Activated naive CD8-positive, alpha-beta T cell treated with anti-CD3 and anti-CD28 coated beads for 36 hours (primary cell): ENCODE data around the gene PDE8B. TPM values are rescaled to one million over a fixed set of nuclear protein-coding genes. Genes with fewer than 3 reads are reported as not detected.

Experiments used
- DNase-seq: peaks from one replicate; pipeline ENCODE4 v3.0.0; 2021
- H3K27ac Mint-ChIP-seq: one replicate; pipeline ENCODE4 v1.8.0; 2022; ENCODE audit warnings: mild to moderate bottlenecking, moderate library complexity, mixed read lengths
- H3K27me3 Mint-ChIP-seq: one replicate; pipeline ENCODE4 v1.8.0; 2022; ENCODE audit warnings: mild to moderate bottlenecking, mixed read lengths
- H3K36me3 Mint-ChIP-seq: one replicate; pipeline ENCODE4 v1.8.0; 2021; ENCODE audit warnings: mild to moderate bottlenecking, mixed read lengths
- H3K4me1 Mint-ChIP-seq: one replicate; pipeline ENCODE4 v1.8.0; 2021; ENCODE audit warnings: mixed read lengths
- H3K4me3 Mint-ChIP-seq: one replicate; pipeline ENCODE4 v1.8.0; 2022; ENCODE audit warnings: mild to moderate bottlenecking, moderate library complexity, mixed read lengths
- H3K9me3 Mint-ChIP-seq: one replicate; pipeline ENCODE4 v1.8.0; 2022; ENCODE audit warnings: mixed read lengths
- total RNA-seq, 2 experiments: library from RNA; stranded (reverse); gene quantifications; one replicate each; pipeline ENCODE4 v1.2.3, GENCODE V29; 2021

Gene PDE8B
- total RNA-seq, 2 experiments from 2014 or later: 0.16 TPM; not detected in 1

GRCh38 chr5:77305956-77306355, 95.5 kb downstream of the PDE8B start:
- H3K27ac Mint-ChIP-seq: no peak overlapping the region
- no peak overlapping the region for H3K4me3 Mint-ChIP-seq
- H3K27me3 Mint-ChIP-seq: peaks cover 8% of the 10 kb centered on the region
- H3K36me3 Mint-ChIP-seq: no peaks in the 10 kb centered on the region
- no peaks in the 10 kb centered on the region for H3K4me1 Mint-ChIP-seq
- no peak for DNase-seq
- H3K9me3 Mint-ChIP-seq: no peaks in the 10 kb centered on the region

- H3K9me3 Mint-ChIP-seq: no peaks in the 10 kb centered on the region
- peaks cover 8% of the 10 kb centered on the region for H3K27me3 Mint-ChIP-seq
- H3K27ac Mint-ChIP-seq: no peak overlapping the region
- no peaks in the 10 kb centered on the region for H3K4me1 Mint-ChIP-seq
- H3K36me3 Mint-ChIP-seq: no peaks in the 10 kb centered on the region
- DNase-seq: no peak
- no peak overlapping the region for H3K4me3 Mint-ChIP-seq
Measured at GRCh38 chr5:77306531-77306930, 96.1 kb downstream of the PDE8B start.

GRCh38 chr5:77308154-77308960, 97.9 kb downstream of the PDE8B start:
- Mint-ChIP-seq H3K27me3 (peaks cover 8% of the 10 kb centered on the region), H3K27ac (no peak overlapping the region), H3K4me3 (no peak overlapping the region), H3K36me3 (no peaks in the 10 kb centered on the region), H3K9me3 (no peaks in the 10 kb centered on the region), H3K4me1 (no peaks in the 10 kb centered on the region)
- DNase-seq: no peak

GRCh38 chr5:77309140-77309539, 98.7 kb downstream of the PDE8B start:
- H3K36me3 Mint-ChIP-seq: no peaks in the 10 kb centered on the region
- DNase-seq: no peak
- no peak overlapping the region for H3K4me3 Mint-ChIP-seq
- H3K4me1 Mint-ChIP-seq: no peaks in the 10 kb centered on the region
- peaks cover 5% of the 10 kb centered on the region for H3K9me3 Mint-ChIP-seq
- no peak overlapping the region for H3K27ac Mint-ChIP-seq
- H3K27me3 Mint-ChIP-seq: peaks cover 8% of the 10 kb centered on the region

GRCh38 chr5:77310494-77311213, 100.2 kb downstream of the PDE8B start:
- H3K4me1 Mint-ChIP-seq: no peaks in the 10 kb centered on the region
- H3K27ac Mint-ChIP-seq: no peak overlapping the region
- H3K27me3 Mint-ChIP-seq: peaks cover 8% of the 10 kb centered on the region
- DNase-seq: no peak
- peaks cover 6% of the 10 kb centered on the region for H3K9me3 Mint-ChIP-seq
- H3K36me3 Mint-ChIP-seq: no peaks in the 10 kb centered on the region
- H3K4me3 Mint-ChIP-seq: no peak overlapping the region

GRCh38 chr5:77311214-77311571, 100.7 kb downstream of the PDE8B start:
- peaks cover 8% of the 10 kb centered on the region for H3K27me3 Mint-ChIP-seq
- peaks cover 6% of the 10 kb centered on the region for H3K9me3 Mint-ChIP-seq
- no peak overlapping the region for H3K27ac Mint-ChIP-seq
- DNase-seq: no peak
- no peaks in the 10 kb centered on the region for H3K36me3 Mint-ChIP-seq
- H3K4me1 Mint-ChIP-seq: no peaks in the 10 kb centered on the region
- H3K4me3 Mint-ChIP-seq: no peak overlapping the region

- Mint-ChIP-seq H3K27ac (no peak overlapping the region), H3K36me3 (no peaks in the 10 kb centered on the region), H3K4me3 (no peak overlapping the region), H3K27me3 (no peaks in the 10 kb centered on the region), H3K9me3 (peaks cover 6% of the 10 kb centered on the region), H3K4me1 (no peaks in the 10 kb centered on the region)
- DNase-seq: no peak
Measured at GRCh38 chr5:77312413-77312812, 101.9 kb downstream of the PDE8B start.

GRCh38 chr5:77316871-77317661, 106.6 kb downstream of the PDE8B start:
- H3K36me3 Mint-ChIP-seq: no peaks in the 10 kb centered on the region
- DNase-seq: no peak
- peaks cover 7% of the 10 kb centered on the region for H3K27me3 Mint-ChIP-seq
- no peak overlapping the region for H3K27ac Mint-ChIP-seq
- no peak overlapping the region for H3K4me3 Mint-ChIP-seq
- no peaks in the 10 kb centered on the region for H3K4me1 Mint-ChIP-seq
- H3K9me3 Mint-ChIP-seq: peaks cover 6% of the 10 kb centered on the region

- H3K27ac Mint-ChIP-seq: no peak overlapping the region
- peaks cover 6% of the 10 kb centered on the region for H3K9me3 Mint-ChIP-seq
- H3K4me3 Mint-ChIP-seq: no peak overlapping the region
- no peak for DNase-seq
- H3K4me1 Mint-ChIP-seq: no peaks in the 10 kb centered on the region
- no peaks in the 10 kb centered on the region for H3K36me3 Mint-ChIP-seq
- peaks cover 12% of the 10 kb centered on the region for H3K27me3 Mint-ChIP-seq
Measured at GRCh38 chr5:77318060-77318459, 107.6 kb downstream of the PDE8B start.

GRCh38 chr5:77319117-77319804, 108.8 kb downstream of the PDE8B start:
- Mint-ChIP-seq H3K36me3 (no peaks in the 10 kb centered on the region), H3K4me1 (no peaks in the 10 kb centered on the region), H3K9me3 (peaks cover under 1% of the 10 kb centered on the region), H3K4me3 (no peak overlapping the region), H3K27me3 (peaks cover 12% of the 10 kb centered on the region), H3K27ac (no peak overlapping the region)
- no peak for DNase-seq

GRCh38 chr5:77321793-77322394, 111.4 kb downstream of the PDE8B start:
- Mint-ChIP-seq H3K4me1 (peaks cover 3% of the 10 kb centered on the region), H3K4me3 (no peak overlapping the region), H3K27ac (no peak overlapping the region), H3K36me3 (no peaks in the 10 kb centered on the region), H3K27me3 (peaks cover 12% of the 10 kb centered on the region), H3K9me3 (no peaks in the 10 kb centered on the region)
- no peak for DNase-seq

- DNase-seq: no peak
- peaks cover 3% of the 10 kb centered on the region for H3K4me1 Mint-ChIP-seq
- H3K4me3 Mint-ChIP-seq: no peak overlapping the region
- H3K27ac Mint-ChIP-seq: no peak overlapping the region
- H3K27me3 Mint-ChIP-seq: peaks cover 12% of the 10 kb centered on the region
- no peaks in the 10 kb centered on the region for H3K9me3 Mint-ChIP-seq
- no peaks in the 10 kb centered on the region for H3K36me3 Mint-ChIP-seq
Measured at GRCh38 chr5:77322406-77322805, 111.9 kb downstream of the PDE8B start.

- Mint-ChIP-seq H3K27ac (no peak overlapping the region), H3K27me3 (peaks cover 12% of the 10 kb centered on the region), H3K4me3 (no peak overlapping the region), H3K36me3 (no peaks in the 10 kb centered on the region), H3K4me1 (peaks cover 29% of the 10 kb centered on the region), H3K9me3 (peaks cover 1% of the 10 kb centered on the region)
- no peak for DNase-seq
Measured at GRCh38 chr5:77325921-77326541, 115.6 kb downstream of the PDE8B start.
